Panc1 (cell line): ENCODE measurements around the gene MEGF11. TPM values are rescaled to one million over a fixed set of nuclear protein-coding genes. Genes with fewer than 3 reads are reported as not detected.

Source experiments
- ATAC-seq: fragments of 200-7000 bp; cut with Tn5 transposase; 2 replicates; pipeline ENCODE4 v1.9.1; 2020; ENCODE audit warnings: mild to moderate bottlenecking, moderate library complexity
- BruUV-seq: library from RNA; stranded (reverse); fragments of 400-500 nt; replicated peaks from 2 replicates; lab custom pipeline; 2021; lab: Mats Ljungman, UMichigan
- CTCF ChIA-PET: fragments of 300-600 bp; sonication (Branson Sonifier 250); formaldehyde crosslinking; loops from one replicate; lab custom pipeline; 2022; ENCODE audit warnings: antibody characterized with exemption; lab: Charles Lee
- POLR2A ChIA-PET: fragments of 300-600 bp; sonication (Branson Sonifier 250); formaldehyde crosslinking; loops from one replicate; lab custom pipeline; 2022; ENCODE audit warnings: antibody characterized with exemption; lab: Charles Lee
- DNase-seq: peaks from one replicate; pipeline ENCODE4 v3.0.0-alpha.2; 2010; ENCODE audit warnings: low read depth, low spot score
- H3K27ac ChIP-seq: 2 replicates; pipeline ENCODE4 v1.5.1; 2011; ENCODE audit warnings: mild to moderate bottlenecking, low read length, inconsistent platforms
- H3K27me3 ChIP-seq: fragments of 200-500 bp; sonication (Bioruptor generic); 2 replicates; pipeline ENCODE4 v1.6.0; 2014; ENCODE audit warnings: low read length, inconsistent platforms; ENCODE audit not compliant: control insufficient read depth, insufficient read depth
- H3K36me3 ChIP-seq: fragments of 200-500 bp; sonication (Bioruptor generic); 2 replicates; pipeline ENCODE4 v1.5.1; 2014; ENCODE audit warnings: inconsistent platforms, mild to moderate bottlenecking, low read length, moderate library complexity; ENCODE audit not compliant: control insufficient read depth, insufficient read depth
- H3K4me1 ChIP-seq: 2 replicates; pipeline ENCODE4 v1.5.1; 2011; ENCODE audit warnings: inconsistent platforms, mild to moderate bottlenecking, low read length, moderate library complexity; ENCODE audit not compliant: control insufficient read depth, insufficient read depth
- H3K4me3 ChIP-seq, 2 experiments: 2 replicates each; pipeline ENCODE4 v1.5.1; 2011 to 2012; ENCODE audit warnings: low read depth in 2 of 2, low read length in 2 of 2, mild to moderate bottlenecking in 2 of 2, inconsistent platforms in 1 of 2, moderate library complexity in 1 of 2
- H3K9me3 ChIP-seq: fragments of 200-500 bp; sonication (Bioruptor generic); 2 replicates; pipeline ENCODE4 v1.5.1; 2014; ENCODE audit warnings: low read depth, mild to moderate bottlenecking, inconsistent platforms, low read length, moderate library complexity; ENCODE audit not compliant: control insufficient read depth, insufficient read depth
- POLR2AphosphoS5 ChIP-seq: IDR thresholded peaks from 2 replicates; pipeline ENCODE4 v1.6.1; 2012; ENCODE audit warnings: mild to moderate bottlenecking, low read depth, low read length, moderate library complexity
- SIN3A ChIP-seq: IDR thresholded peaks from 2 replicates; pipeline ENCODE4 v1.6.1; 2012; ENCODE audit warnings: low read depth, mild to moderate bottlenecking, low read length, moderate library complexity, borderline replicate concordance; ENCODE audit not compliant: insufficient read depth
- TCF7L2 ChIP-seq: IDR thresholded peaks from 2 replicates; pipeline ENCODE4 v1.6.1; 2011; ENCODE audit warnings: mild to moderate bottlenecking, low read depth, low read length, inconsistent platforms
- in situ Hi-C: cut with HindIII; loops from 2 replicates; pipeline ENCODE4 v1.10.0; 2016; ENCODE audit warnings: low sequenced_read_pairs, low pct_unique_long_range_greater_than_20kb
- intact Hi-C: fragments of 100-400 bp; cut with micrococcal nuclease; formaldehyde crosslinking; loops from one replicate; pipeline ENCODE4 v1.10.0; 2022; ENCODE audit not compliant: unreplicated experiment
- total RNA-seq: library from RNA; stranded (reverse); gene quantifications from one replicate; pipeline ENCODE4 v1.2.1, GENCODE V29; 2021; ENCODE audit not compliant: unreplicated experiment
- TF ChIP-seq, protein P1 (sequence below): fragments of 450-650 bp; IDR thresholded peaks from 2 replicates; pipeline ENCODE4 v1.5.1; 2017; ENCODE audit warnings: mild to moderate bottlenecking
- TF ChIP-seq, protein P2 (sequence below), 2 experiments: IDR thresholded peaks; 2 replicates each; pipeline ENCODE4 v1.6.1; 2011 to 2012; ENCODE audit warnings: low read depth in 2 of 2, control low read depth in 1 of 2, low read length in 1 of 2, mild to moderate bottlenecking in 1 of 2, moderate library complexity in 1 of 2; ENCODE audit not compliant: insufficient read depth in 1 of 2

Gene MEGF11
- total RNA-seq, 1 experiment from 2014 or later = 0.95 TPM

DNA sequence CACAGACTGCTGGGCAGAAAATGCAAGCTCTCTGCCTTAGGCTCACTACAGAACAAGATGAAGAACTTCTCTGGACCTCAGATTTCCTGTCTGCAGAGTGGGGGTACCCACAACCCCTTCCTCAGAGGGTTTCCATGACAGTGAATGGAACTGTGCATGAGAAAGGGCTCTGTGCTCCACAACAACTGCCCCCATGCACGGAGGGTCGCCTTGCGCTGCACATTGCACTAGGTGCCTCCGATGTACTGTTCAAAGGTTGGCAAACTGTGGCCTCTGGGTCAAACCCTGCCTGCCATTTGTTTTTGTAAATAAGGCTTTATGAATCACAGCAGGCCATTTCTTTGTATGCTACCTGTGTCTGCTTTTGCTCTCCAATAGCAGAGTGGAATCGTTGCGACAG, 212.3 kb downstream of the MEGF11 start:
- BruUV-seq = no TSS peak
- ChIA-PET CTCF (interaction anchor here (0.6 kb wide), 1 partner anchor 222 kb away, joined by 4 read pairs; no protein-coding TSS in a partner anchor), POLR2A (no interaction called here)
- Histone ChIP-seq H3K9me3 (no peaks in the 10 kb centered on the region), H3K4me3 (no peak overlapping the region), H3K27ac (no peak overlapping the region), H3K36me3 (no peaks in the 10 kb centered on the region), H3K27me3 (peaks cover 12% of the 10 kb centered on the region), H3K4me1 (no peaks in the 10 kb centered on the region)
- no peak for DNase-seq
- intact Hi-C loops = no loop called here
- no peak for ATAC-seq
- TF ChIP-seq SIN3A (no peak), TCF7L2 (no peak), POLR2AphosphoS5 (no peak)
- TF ChIP-seq, protein P1, sequence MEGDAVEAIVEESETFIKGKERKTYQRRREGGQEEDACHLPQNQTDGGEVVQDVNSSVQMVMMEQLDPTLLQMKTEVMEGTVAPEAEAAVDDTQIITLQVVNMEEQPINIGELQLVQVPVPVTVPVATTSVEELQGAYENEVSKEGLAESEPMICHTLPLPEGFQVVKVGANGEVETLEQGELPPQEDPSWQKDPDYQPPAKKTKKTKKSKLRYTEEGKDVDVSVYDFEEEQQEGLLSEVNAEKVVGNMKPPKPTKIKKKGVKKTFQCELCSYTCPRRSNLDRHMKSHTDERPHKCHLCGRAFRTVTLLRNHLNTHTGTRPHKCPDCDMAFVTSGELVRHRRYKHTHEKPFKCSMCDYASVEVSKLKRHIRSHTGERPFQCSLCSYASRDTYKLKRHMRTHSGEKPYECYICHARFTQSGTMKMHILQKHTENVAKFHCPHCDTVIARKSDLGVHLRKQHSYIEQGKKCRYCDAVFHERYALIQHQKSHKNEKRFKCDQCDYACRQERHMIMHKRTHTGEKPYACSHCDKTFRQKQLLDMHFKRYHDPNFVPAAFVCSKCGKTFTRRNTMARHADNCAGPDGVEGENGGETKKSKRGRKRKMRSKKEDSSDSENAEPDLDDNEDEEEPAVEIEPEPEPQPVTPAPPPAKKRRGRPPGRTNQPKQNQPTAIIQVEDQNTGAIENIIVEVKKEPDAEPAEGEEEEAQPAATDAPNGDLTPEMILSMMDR = no peak
- TF ChIP-seq, protein P2, sequence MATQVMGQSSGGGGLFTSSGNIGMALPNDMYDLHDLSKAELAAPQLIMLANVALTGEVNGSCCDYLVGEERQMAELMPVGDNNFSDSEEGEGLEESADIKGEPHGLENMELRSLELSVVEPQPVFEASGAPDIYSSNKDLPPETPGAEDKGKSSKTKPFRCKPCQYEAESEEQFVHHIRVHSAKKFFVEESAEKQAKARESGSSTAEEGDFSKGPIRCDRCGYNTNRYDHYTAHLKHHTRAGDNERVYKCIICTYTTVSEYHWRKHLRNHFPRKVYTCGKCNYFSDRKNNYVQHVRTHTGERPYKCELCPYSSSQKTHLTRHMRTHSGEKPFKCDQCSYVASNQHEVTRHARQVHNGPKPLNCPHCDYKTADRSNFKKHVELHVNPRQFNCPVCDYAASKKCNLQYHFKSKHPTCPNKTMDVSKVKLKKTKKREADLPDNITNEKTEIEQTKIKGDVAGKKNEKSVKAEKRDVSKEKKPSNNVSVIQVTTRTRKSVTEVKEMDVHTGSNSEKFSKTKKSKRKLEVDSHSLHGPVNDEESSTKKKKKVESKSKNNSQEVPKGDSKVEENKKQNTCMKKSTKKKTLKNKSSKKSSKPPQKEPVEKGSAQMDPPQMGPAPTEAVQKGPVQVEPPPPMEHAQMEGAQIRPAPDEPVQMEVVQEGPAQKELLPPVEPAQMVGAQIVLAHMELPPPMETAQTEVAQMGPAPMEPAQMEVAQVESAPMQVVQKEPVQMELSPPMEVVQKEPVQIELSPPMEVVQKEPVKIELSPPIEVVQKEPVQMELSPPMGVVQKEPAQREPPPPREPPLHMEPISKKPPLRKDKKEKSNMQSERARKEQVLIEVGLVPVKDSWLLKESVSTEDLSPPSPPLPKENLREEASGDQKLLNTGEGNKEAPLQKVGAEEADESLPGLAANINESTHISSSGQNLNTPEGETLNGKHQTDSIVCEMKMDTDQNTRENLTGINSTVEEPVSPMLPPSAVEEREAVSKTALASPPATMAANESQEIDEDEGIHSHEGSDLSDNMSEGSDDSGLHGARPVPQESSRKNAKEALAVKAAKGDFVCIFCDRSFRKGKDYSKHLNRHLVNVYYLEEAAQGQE (IDR thresholded peaks at IDR 0.05; ENCODE audit: insufficient read depth in 1 of 2, low read depth in 2 of 2, low read length in 1 of 2) = no peak
- in situ Hi-C loops = no loop called here

DNA sequence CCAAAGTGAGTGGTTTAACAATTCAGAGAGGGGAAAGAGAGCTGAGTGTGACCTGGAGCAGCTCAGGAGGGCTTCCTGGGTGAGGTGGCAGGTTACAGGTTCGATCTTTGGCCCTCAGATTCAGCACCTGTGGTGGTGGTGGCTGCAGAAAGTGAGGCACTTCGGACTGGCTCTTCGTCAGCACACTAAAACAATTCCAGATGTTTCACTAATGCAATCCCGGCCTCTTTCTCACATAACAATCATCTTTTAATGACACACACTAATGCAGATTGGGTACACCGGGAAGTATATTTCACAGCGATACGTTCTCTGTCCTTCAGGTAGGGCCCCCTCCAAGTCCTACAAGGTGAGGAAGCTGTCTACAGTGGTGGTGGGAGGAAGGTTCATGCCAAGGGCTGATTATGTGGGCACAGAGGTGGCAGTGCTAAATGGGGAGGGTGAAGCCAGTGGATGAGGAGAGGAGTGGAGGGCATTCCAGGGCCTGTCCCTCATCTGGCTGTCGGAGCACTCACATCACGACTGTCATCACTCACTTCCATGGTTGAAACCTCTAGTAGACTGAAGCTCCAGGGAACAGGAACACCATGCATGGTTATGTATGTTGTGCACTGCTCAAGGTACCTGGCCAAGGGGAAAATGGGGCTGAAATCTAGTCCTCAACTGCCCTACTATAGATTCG, 213.2 kb downstream of the MEGF11 start:
- no peaks in the 10 kb centered on the region for H3K4me1 ChIP-seq
- no peak for DNase-seq
- H3K4me3 ChIP-seq = no peak overlapping the region
- in situ Hi-C loops (no loop called here), intact Hi-C loops (no loop called here)
- no peak for TF ChIP-seq POLR2AphosphoS5
- TF ChIP-seq, protein P2 (IDR thresholded peaks at IDR 0.05; ENCODE audit: insufficient read depth in 1 of 2, low read depth in 2 of 2, low read length in 1 of 2) = no peak
- TF ChIP-seq, protein P1 = no peak
- no peak for TF ChIP-seq SIN3A
- TF ChIP-seq TCF7L2 = no peak
- H3K27me3 ChIP-seq = peaks cover 16% of the 10 kb centered on the region
- no TSS peak for BruUV-seq
- ChIA-PET CTCF (no interaction called here), POLR2A (no interaction called here)
- H3K36me3 ChIP-seq = no peaks in the 10 kb centered on the region
- H3K9me3 ChIP-seq = no peaks in the 10 kb centered on the region
- no peak overlapping the region for H3K27ac ChIP-seq
- no peak for ATAC-seq
